ENCODE results near the gene PRSS27.

GRCh38 chr16:2673066-2673999, 46.7 kb downstream of the PRSS27 start:
- TF ChIP-seq, protein P1, sequence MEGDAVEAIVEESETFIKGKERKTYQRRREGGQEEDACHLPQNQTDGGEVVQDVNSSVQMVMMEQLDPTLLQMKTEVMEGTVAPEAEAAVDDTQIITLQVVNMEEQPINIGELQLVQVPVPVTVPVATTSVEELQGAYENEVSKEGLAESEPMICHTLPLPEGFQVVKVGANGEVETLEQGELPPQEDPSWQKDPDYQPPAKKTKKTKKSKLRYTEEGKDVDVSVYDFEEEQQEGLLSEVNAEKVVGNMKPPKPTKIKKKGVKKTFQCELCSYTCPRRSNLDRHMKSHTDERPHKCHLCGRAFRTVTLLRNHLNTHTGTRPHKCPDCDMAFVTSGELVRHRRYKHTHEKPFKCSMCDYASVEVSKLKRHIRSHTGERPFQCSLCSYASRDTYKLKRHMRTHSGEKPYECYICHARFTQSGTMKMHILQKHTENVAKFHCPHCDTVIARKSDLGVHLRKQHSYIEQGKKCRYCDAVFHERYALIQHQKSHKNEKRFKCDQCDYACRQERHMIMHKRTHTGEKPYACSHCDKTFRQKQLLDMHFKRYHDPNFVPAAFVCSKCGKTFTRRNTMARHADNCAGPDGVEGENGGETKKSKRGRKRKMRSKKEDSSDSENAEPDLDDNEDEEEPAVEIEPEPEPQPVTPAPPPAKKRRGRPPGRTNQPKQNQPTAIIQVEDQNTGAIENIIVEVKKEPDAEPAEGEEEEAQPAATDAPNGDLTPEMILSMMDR (IDR thresholded peaks at IDR 0.05): no peak
- TF ChIP-seq POLR2A (IDR thresholded peaks at IDR 0.05): peak; percentile 69 to 87
